Measurements from ENCODE around the gene LRMDA.

Gene LRMDA

GRCh38 chr10:75857896-75858295, 426.5 kb downstream of the LRMDA start:
- no peaks in the 10 kb centered on the region for H3K9me3 ChIP-seq (ENCODE audit: insufficient read depth, low read depth, low read length)
- H3K36me3 ChIP-seq (ENCODE audit: insufficient read depth, low read length): no peaks in the 10 kb centered on the region
- H3K27ac ChIP-seq (ENCODE audit: low read depth, low read length): peak overlapping the region; percentile 34; the same call in 1 of the 2 replicates
- H3K4me3 ChIP-seq (ENCODE audit: low read length): no peak overlapping the region
- WGBS: 87% methylated on average over 4 of the region's 4 CpGs
- H3K27me3 ChIP-seq (ENCODE audit: insufficient read depth, low read length): no peaks in the 10 kb centered on the region
- H3K9ac ChIP-seq (ENCODE audit: low read depth, low read length): no peak overlapping the region
- peaks cover 19% of the 10 kb centered on the region; the same call in 1 of the 2 replicates for H3K4me1 ChIP-seq (ENCODE audit: insufficient read depth, low read length)

GRCh38 chr10:75858339-75858738, 426.9 kb downstream of the LRMDA start:
- WGBS: 87% methylated on average over 1 of the region's 1 CpG
- Histone ChIP-seq H3K36me3 (ENCODE audit: insufficient read depth, low read length) (no peaks in the 10 kb centered on the region), H3K9ac (ENCODE audit: low read depth, low read length) (no peak overlapping the region), H3K9me3 (ENCODE audit: insufficient read depth, low read depth, low read length) (no peaks in the 10 kb centered on the region), H3K4me1 (ENCODE audit: insufficient read depth, low read length) (peaks cover 19% of the 10 kb centered on the region; the same call in 1 of the 2 replicates), H3K4me3 (ENCODE audit: low read length) (no peak overlapping the region), H3K27me3 (ENCODE audit: insufficient read depth, low read length) (no peaks in the 10 kb centered on the region), H3K27ac (ENCODE audit: low read depth, low read length) (peak overlapping the region; percentile 34; the same call in 1 of the 2 replicates)

DNA sequence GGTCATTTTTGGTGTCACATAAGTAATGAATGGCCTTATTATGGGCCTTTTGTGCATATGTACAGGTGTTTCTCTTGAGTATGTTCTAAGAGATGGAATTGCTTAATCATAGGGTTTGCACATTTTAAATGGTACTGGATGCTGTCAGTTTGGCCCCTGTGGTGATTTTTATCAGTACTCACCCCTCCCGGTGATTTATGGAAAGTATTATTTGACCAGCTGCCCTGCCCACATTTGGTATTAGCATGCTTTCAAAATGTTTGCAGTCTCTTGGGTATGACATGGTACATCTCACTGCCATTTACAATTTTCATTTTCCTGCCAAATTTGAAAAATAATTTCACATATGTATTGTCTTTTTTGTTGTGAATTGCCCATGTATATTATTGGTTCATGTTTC, 427.7 kb downstream of the LRMDA start:
- no peaks in the 10 kb centered on the region for H3K36me3 ChIP-seq (ENCODE audit: insufficient read depth, low read length)
- no peaks in the 10 kb centered on the region for H3K27me3 ChIP-seq (ENCODE audit: insufficient read depth, low read length)
- peaks cover 19% of the 10 kb centered on the region; the same call in 1 of the 2 replicates for H3K4me1 ChIP-seq (ENCODE audit: insufficient read depth, low read length)
- H3K27ac ChIP-seq (ENCODE audit: low read depth, low read length): no peak overlapping the region
- WGBS: 100% methylated on average over 1 of the region's 1 CpG
- no peak overlapping the region for H3K9ac ChIP-seq (ENCODE audit: low read depth, low read length)
- H3K4me3 ChIP-seq (ENCODE audit: low read length): no peak overlapping the region
- no peaks in the 10 kb centered on the region for H3K9me3 ChIP-seq (ENCODE audit: insufficient read depth, low read depth, low read length)

GRCh38 chr10:75860009-75860408, 428.6 kb downstream of the LRMDA start:
- WGBS: 76% methylated on average over 5 of the region's 6 CpGs
- no peak overlapping the region for H3K4me3 ChIP-seq (ENCODE audit: low read length)
- no peak overlapping the region for H3K27ac ChIP-seq (ENCODE audit: low read depth, low read length)
- H3K9ac ChIP-seq (ENCODE audit: low read depth, low read length): no peak overlapping the region
- H3K27me3 ChIP-seq (ENCODE audit: insufficient read depth, low read length): no peaks in the 10 kb centered on the region
- H3K4me1 ChIP-seq (ENCODE audit: insufficient read depth, low read length): peaks cover 19% of the 10 kb centered on the region; the same call in 1 of the 2 replicates
- no peaks in the 10 kb centered on the region for H3K9me3 ChIP-seq (ENCODE audit: insufficient read depth, low read depth, low read length)
- H3K36me3 ChIP-seq (ENCODE audit: insufficient read depth, low read length): no peaks in the 10 kb centered on the region

DNA sequence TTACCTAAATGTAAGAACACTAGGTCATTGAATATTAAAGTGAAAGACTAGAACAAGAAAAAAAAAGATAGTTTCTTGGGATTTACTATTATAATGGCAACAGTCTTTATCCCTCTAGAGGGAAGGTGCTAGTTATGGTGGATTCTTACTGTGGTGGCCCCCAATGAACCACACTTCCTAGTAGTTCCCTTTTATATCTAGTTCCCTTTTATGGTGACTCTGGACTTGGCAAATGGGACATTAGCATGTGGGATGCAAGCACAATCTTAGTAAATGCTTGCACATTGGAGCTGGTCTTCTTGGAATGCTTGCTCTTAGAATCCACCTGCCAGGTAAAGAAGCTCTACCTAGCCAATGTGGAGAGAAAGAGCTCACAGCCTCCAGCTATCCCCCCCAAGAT, 430.2 kb downstream of the LRMDA start:
- Histone ChIP-seq H3K4me3 (ENCODE audit: low read length) (no peak overlapping the region), H3K27ac (ENCODE audit: low read depth, low read length) (no peak overlapping the region), H3K9me3 (ENCODE audit: insufficient read depth, low read depth, low read length) (no peaks in the 10 kb centered on the region), H3K27me3 (ENCODE audit: insufficient read depth, low read length) (peaks cover 2% of the 10 kb centered on the region; the same call in 1 of the 2 replicates), H3K9ac (ENCODE audit: low read depth, low read length) (no peak overlapping the region), H3K4me1 (ENCODE audit: insufficient read depth, low read length) (peaks cover 19% of the 10 kb centered on the region; the same call in 1 of the 2 replicates), H3K36me3 (ENCODE audit: insufficient read depth, low read length) (no peaks in the 10 kb centered on the region)

- H3K4me3 ChIP-seq (ENCODE audit: low read length): no peak overlapping the region
- H3K4me1 ChIP-seq (ENCODE audit: insufficient read depth, low read length): peaks cover 9% of the 10 kb centered on the region; the same call in 1 of the 2 replicates
- H3K27ac ChIP-seq (ENCODE audit: low read depth, low read length): no peak overlapping the region
- no CpG with 5 or more reads among the region's 4 CpGs for WGBS
- H3K9me3 ChIP-seq (ENCODE audit: insufficient read depth, low read depth, low read length): no peaks in the 10 kb centered on the region
- H3K9ac ChIP-seq (ENCODE audit: low read depth, low read length): no peak overlapping the region
- peaks cover 3% of the 10 kb centered on the region; the same call in 1 of the 2 replicates for H3K27me3 ChIP-seq (ENCODE audit: insufficient read depth, low read length)
- H3K36me3 ChIP-seq (ENCODE audit: insufficient read depth, low read length): no peaks in the 10 kb centered on the region
Measured at GRCh38 chr10:75862935-75863334, 431.5 kb downstream of the LRMDA start.

DNA sequence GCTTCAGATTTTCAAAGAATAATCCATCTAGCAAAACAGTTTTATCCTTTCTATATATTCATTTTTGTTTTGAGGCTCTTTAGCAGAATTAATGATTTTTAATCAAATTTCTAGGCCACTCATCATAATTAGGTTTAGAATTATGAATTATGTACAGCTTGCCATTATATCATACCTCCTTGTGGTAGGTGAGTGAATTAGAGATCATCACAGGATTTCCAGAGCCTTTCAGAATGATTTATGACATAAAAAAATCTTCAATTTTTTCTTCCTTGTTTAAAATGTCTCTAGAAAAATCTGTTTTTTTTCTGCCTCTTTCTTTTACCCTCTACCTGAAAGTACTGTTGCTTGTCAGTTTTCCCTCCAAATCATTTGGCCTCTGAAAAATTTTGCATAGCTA, 433.3 kb downstream of the LRMDA start:
- Histone ChIP-seq H3K27ac (ENCODE audit: low read depth, low read length) (no peak overlapping the region), H3K27me3 (ENCODE audit: insufficient read depth, low read length) (peaks cover 3% of the 10 kb centered on the region; the same call in 1 of the 2 replicates), H3K9me3 (ENCODE audit: insufficient read depth, low read depth, low read length) (no peaks in the 10 kb centered on the region), H3K9ac (ENCODE audit: low read depth, low read length) (no peak overlapping the region), H3K4me3 (ENCODE audit: low read length) (no peak overlapping the region), H3K4me1 (ENCODE audit: insufficient read depth, low read length) (no peaks in the 10 kb centered on the region), H3K36me3 (ENCODE audit: insufficient read depth, low read length) (no peaks in the 10 kb centered on the region)

- Histone ChIP-seq H3K27me3 (ENCODE audit: insufficient read depth, low read length) (peaks cover 3% of the 10 kb centered on the region; the same call in 1 of the 2 replicates), H3K27ac (ENCODE audit: low read depth, low read length) (no peak overlapping the region), H3K36me3 (ENCODE audit: insufficient read depth, low read length) (no peaks in the 10 kb centered on the region), H3K9me3 (ENCODE audit: insufficient read depth, low read depth, low read length) (no peaks in the 10 kb centered on the region), H3K4me1 (ENCODE audit: insufficient read depth, low read length) (no peaks in the 10 kb centered on the region), H3K9ac (ENCODE audit: low read depth, low read length) (no peak overlapping the region), H3K4me3 (ENCODE audit: low read length) (no peak overlapping the region)
- 40% methylated on average over 1 of the region's 4 CpGs for WGBS
Measured at GRCh38 chr10:75865413-75866299, 434.2 kb downstream of the LRMDA start.

- WGBS: 97% methylated on average over 2 of the region's 2 CpGs
- H3K36me3 ChIP-seq (ENCODE audit: insufficient read depth, low read length): no peaks in the 10 kb centered on the region
- no peak overlapping the region for H3K4me3 ChIP-seq (ENCODE audit: low read length)
- H3K9me3 ChIP-seq (ENCODE audit: insufficient read depth, low read depth, low read length): no peaks in the 10 kb centered on the region
- peaks cover 3% of the 10 kb centered on the region; the same call in 1 of the 2 replicates for H3K27me3 ChIP-seq (ENCODE audit: insufficient read depth, low read length)
- no peaks in the 10 kb centered on the region for H3K4me1 ChIP-seq (ENCODE audit: insufficient read depth, low read length)
- no peak overlapping the region for H3K27ac ChIP-seq (ENCODE audit: low read depth, low read length)
- H3K9ac ChIP-seq (ENCODE audit: low read depth, low read length): no peak overlapping the region
Measured at GRCh38 chr10:75866300-75866625, 434.8 kb downstream of the LRMDA start.

- H3K9ac ChIP-seq (ENCODE audit: low read depth, low read length): no peak overlapping the region
- H3K4me3 ChIP-seq (ENCODE audit: low read length): no peak overlapping the region
- H3K9me3 ChIP-seq (ENCODE audit: insufficient read depth, low read depth, low read length): no peaks in the 10 kb centered on the region
- H3K36me3 ChIP-seq (ENCODE audit: insufficient read depth, low read length): no peaks in the 10 kb centered on the region
- WGBS: 95% methylated on average over 4 of the region's 4 CpGs
- no peak overlapping the region for H3K27ac ChIP-seq (ENCODE audit: low read depth, low read length)
- peaks cover 3% of the 10 kb centered on the region; the same call in 1 of the 2 replicates for H3K27me3 ChIP-seq (ENCODE audit: insufficient read depth, low read length)
- no peaks in the 10 kb centered on the region for H3K4me1 ChIP-seq (ENCODE audit: insufficient read depth, low read length)
Measured at GRCh38 chr10:75866731-75867130, 435.3 kb downstream of the LRMDA start.

GRCh38 chr10:75868574-75868973, 437.1 kb downstream of the LRMDA start:
- H3K36me3 ChIP-seq (ENCODE audit: insufficient read depth, low read length): no peaks in the 10 kb centered on the region
- WGBS: 89% methylated on average over 5 of the region's 5 CpGs

More at GRCh38 chr10:75868574-75868973, 437.1 kb downstream of the LRMDA start:
- no peaks in the 10 kb centered on the region for H3K4me1 ChIP-seq (ENCODE audit: insufficient read depth, low read length)
- H3K27ac ChIP-seq (ENCODE audit: low read depth, low read length): no peak overlapping the region
- no peak overlapping the region for H3K4me3 ChIP-seq (ENCODE audit: low read length)
- H3K27me3 ChIP-seq (ENCODE audit: insufficient read depth, low read length): peaks cover 3% of the 10 kb centered on the region; the same call in 1 of the 2 replicates
- no peaks in the 10 kb centered on the region for H3K9me3 ChIP-seq (ENCODE audit: insufficient read depth, low read depth, low read length)
- no peak overlapping the region for H3K9ac ChIP-seq (ENCODE audit: low read depth, low read length)
